Epidermal melanocyte (primary cell): ENCODE measurements around the gene COPZ2.
"Not testable (repeated sequence)": the region's sequence is repeated elsewhere in the genome, so short reads cannot be mapped to it uniquely, and the experiment has no call there.

Experiments
- DNase-seq: peaks from one replicate; pipeline ENCODE4 v3.0.0; 2011; ENCODE audit warnings: low spot score; ENCODE audit not compliant: insufficient read length

COPZ2 gene

GRCh38 chr17:48031966-48032365 is 5.6 kb downstream of the COPZ2 start:
- DNase-seq = no peak

- no peak for DNase-seq
These were observed 7.1 kb downstream of the COPZ2 start for GRCh38 chr17:48030531-48030930.

DNA sequence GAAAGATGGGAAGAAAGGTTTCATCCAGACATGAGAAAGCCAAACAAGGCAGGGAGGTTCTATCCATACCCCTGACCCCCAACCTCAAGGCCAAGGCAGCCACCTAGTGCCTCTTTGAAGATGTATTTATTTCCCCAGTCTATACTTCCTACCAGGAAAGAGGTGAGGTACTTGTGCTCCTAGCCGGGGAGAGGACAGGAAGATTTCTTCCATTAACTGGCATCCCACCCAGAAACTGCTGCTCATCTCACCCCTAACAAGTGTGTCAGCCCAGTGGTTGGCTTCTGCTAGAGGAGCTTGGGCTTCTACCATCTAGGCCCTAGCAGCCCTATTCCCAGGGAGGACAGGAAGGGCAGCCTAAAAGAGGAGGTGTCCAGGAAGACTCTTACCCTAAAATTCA is 8.9 kb downstream of the COPZ2 start:
- DNase-seq = no peak

DNA sequence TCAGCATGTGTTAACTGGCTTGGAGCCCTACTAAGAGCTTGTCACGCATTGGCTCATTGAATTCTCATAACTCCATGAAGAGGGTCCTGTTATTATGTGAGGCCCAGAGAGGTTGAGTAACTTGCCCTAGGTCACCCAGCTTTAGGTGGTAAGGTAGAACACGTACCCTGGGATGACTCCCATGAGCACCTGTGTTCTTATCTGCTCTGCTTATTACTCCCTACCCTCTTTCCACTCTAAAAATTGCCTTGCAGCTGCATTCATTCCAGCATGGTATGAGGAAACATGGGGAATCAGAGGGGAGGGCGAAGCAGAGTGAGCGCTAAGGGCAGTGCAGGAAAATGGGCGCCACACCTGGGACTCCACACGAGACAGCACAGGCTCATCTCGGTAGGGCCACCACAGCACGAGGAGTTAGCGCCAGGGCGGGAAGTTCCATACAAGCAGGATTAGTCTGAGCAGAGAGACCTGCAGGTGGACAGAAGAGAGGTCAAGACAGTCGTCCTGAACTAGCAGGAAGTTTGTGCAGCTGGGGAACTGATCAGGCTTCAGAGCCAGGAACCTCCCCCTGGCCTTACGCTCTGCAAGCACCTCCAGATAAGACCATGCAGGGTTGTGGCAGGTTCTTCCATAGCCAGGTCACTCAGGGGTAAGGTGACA is 10.1 kb downstream of the COPZ2 start:
- no peak for DNase-seq

DNA sequence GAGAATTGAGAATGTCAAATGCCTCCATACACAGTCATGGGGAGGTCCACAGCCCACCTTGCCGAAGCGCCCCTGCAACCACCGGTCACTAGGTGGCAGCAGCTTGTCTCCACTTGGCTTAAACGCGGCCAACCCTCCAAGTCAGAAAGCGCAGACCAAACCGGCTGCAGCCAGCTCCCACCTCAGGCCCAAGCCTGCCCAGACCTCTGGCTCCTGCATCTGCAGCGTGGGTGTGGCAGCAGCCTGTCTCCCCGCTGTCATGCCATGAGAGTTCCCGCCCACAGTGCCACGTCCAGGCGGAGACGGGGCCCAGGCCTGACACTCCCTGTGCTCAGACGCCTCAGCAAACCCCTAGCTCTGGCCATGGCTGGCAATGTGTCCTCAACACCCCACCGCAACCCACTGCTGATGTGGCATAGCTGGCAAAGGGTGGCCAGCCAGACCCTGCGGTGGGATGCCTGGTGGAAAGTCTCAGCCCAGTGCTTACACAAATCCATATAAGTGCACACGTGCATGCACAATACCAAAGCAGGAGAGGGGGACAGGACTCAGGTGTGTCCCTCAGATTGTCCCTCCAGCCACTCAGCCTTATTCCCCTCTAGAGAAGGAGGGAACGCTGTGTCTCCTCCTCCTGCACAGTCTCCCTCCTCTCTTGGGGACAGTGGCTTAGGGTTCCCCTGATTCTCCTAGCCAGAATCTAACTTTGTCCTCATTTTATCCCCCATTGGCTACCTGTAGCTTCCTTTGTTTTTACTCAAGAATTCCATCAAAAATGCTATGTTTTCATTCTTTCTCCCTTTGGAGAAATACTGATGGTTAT is 10.9 kb downstream of the COPZ2 start:
- peak; percentile 57 for DNase-seq

DNA sequence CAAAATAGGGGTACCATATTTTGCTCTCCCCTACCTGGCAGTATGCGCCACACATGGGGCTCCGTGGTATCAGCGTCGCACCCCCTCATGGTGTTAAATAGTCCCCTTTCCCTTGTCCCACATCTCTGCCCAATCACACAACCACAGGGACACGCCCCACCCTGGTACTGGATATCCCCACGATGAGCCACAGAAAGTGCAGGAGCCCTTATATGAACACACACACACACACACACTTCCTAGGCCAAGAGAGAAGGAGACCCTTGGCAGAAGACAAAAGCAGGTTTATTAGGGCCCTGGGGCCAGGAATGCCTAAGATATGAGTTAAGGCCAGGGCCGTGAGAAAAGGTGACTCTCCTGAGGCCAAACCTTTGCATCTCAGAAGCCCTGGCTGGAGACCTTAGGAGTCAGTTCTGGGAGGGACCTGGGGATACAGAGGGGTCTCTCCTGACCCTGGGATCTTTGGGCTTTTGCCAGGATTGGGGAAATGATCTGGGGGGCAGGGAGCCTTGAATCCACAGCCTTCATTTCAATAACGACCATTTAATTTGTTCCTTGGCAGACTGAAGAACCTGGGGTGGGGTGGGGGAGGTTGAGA is 11.6 kb downstream of the COPZ2 start:
- DNase-seq = no peak

- DNase-seq = peak; percentile 90
These were observed 12.3 kb downstream of the COPZ2 start for GRCh38 chr17:48025040-48025903.

DNA sequence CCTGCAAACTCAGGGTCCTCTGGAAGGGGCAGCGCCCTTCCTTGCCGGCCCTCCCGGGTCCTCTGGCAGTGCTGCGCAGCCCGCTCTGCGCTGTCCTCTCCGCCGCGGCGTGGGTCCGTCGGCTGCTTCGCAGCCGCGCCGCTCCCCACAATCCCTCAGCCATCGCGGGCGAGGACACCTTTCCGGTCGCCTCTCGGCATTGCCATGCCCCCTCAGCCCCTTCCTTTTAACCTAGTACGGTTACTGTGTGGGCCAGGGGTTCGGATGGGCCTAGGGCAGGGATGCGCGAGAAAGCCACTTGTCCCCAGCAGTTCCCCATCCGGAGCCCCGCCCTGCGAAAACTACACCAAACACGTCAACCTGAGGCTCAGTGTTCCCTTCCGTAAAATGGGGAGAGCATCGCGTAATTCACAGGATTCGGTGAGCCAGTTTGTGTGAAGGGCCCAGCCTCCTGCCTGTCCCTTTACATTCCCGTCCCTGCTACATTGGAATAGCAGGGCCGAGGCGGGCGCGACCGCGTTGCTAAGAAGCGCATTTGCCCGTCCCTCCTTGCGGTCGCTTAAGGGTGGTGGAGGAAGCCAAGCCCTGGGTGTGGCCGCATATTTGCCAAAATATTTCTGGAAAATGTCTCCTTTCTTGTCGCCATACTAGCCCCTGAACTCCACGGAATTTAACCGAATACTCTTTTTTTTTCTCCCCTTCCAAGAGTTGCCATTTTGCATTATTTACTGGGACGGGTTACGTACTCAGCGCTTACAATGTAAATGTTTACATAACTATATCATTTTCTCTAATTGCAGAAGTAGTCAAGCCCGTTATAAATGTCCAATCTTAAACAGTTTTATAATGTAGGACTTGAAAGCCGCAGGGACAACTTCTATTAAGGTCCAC is 13.2 kb downstream of the COPZ2 start:
- DNase-seq = no peak

DNA sequence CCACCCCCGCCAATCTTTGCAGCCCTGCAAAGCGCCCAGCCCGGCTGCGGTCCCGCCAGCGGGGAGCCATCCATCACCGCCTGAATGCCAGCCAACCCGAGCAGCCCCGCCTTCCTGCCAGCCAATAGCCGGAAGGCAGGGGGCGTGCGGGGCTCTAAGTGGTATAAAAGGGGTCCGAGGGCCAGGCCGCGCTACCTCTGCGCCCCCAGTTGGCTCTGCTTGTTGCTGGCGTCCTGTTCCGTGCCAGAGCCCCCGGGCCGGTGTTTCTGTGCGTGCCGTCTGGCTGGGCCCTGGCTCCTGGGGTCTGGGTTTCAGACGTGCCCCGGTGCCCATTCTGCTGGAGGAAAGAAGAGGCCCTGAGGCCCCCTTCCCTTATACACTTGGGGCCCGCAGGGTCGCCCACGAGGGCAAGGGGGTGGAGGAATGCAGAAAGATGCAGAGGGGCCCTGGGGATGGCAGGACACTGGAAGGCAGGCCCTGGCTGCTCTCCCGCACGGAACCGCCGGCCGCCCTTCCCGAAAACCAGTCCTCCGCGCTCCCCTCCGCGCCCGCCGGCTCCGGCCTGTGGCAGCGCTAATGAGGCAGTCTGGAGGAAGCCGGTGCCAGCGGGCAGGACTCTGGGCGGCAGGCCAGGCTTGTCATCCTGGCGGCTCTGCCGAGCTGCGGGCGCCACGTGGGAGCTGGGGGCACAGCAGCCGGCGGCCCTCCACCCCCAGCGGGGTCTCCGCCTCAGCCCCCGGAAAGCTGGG is 14.0 kb downstream of the COPZ2 start:
- peak; percentile 63 for DNase-seq

DNA sequence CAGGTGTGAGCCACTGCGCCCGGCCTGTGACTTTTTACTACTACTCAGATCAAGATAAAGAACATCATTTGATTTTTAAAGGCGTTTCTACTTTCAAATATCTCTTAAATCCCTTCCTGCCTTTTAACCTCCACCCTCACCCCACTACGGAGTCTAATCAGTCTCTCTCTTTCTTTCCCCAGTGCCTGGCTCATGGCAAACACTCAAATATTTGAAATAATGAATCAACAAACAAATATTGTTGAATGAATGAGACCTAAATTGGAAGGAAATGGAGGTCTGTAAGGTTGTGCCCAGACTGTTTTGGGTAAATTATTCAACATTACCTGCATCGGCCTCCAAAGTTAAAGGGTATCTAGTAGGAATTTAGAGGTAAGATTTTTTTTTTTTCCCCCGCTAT is 14.7 kb downstream of the COPZ2 start:
- no peak for DNase-seq

DNA sequence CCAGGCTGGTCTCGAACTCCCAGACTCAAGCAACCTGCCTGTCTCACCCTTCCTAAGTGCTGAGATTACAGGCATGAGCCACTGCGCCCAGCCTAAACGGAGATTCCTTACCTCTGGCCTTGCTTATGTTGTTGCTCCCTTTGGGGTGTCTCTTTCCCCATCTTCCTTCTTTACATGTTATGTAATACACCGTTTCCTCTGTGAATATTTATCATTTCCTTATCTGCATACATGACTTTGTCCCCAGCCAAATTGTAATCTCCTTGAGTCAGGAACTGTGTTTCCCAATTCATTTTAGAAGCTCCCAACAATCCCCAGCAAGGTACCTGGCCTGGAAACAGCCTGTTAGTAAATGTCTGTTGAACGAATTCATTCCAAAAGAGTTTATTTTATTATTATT is 15.7 kb downstream of the COPZ2 start:
- DNase-seq = no peak

- DNase-seq = not testable (repeated sequence)
These were observed 19.8 kb downstream of the COPZ2 start for GRCh38 chr17:48017817-48018158.

DNA sequence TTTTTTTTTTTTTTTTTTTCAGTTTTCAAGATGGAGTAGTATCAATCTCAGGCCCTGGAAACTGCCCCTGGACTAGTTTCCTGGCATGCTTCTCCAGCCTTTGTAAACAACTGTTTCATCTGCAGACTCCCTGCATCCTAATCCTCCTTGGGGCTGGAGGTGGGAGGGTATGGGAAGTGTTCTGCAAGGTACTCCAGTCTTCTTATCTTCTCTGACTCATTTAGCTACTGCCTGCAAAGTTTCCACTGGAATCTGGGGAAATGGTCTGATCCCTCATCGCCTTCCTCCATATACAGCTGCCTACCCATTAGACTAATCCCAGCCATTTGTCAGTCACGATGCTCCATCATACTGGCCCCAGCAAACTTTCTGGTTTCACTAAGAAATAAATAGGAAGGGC is 21.5 kb downstream of the COPZ2 start:
- no peak for DNase-seq

- no peak for DNase-seq
These were observed 22.9 kb downstream of the COPZ2 start for GRCh38 chr17:48014595-48015111.

GRCh38 chr17:48013876-48014594 is 23.6 kb downstream of the COPZ2 start:
- no peak for DNase-seq

- no peak for DNase-seq
These were observed 24.9 kb downstream of the COPZ2 start for GRCh38 chr17:48012654-48013053.

- DNase-seq = no peak
These were observed 25.5 kb downstream of the COPZ2 start for GRCh38 chr17:48012151-48012520.

- DNase-seq = no peak
These were observed 26.0 kb downstream of the COPZ2 start for GRCh38 chr17:48011405-48012150.
